IMR-90 (cell line): ENCODE results near the gene SBK3. TPM values are rescaled to one million over a fixed set of nuclear protein-coding genes. Genes with fewer than 3 reads are reported as not detected.
A peak's percentile ranks its signal among the peaks of the same experiment; 100 is the strongest.

ENCODE experiments used
- ATAC-seq: fragments of 200-7000 bp; cut with Tn5 transposase; 2 replicates; pipeline ENCODE4 v1.9.1; 2020; ENCODE audit warnings: low read depth, mild to moderate bottlenecking, moderate library complexity
- BruUV-seq: library from RNA; stranded (reverse); fragments of 400-500 nt; replicated peaks from 2 replicates; lab custom pipeline; 2021; lab: Mats Ljungman, UMichigan
- CTCF ChIA-PET: fragments of 300-600 bp; formaldehyde crosslinking; extraction: SDS; loops from one replicate; lab custom pipeline; 2021; ENCODE audit warnings: antibody characterized with exemption; lab: Yijun Ruan, JAX
- POLR2A ChIA-PET: fragments of 300-600 bp; sonication (Branson Sonifier 250); formaldehyde crosslinking; loops from one replicate; lab custom pipeline; 2022; ENCODE audit warnings: antibody characterized with exemption; ENCODE audit not compliant: unreplicated experiment; lab: Charles Lee
- DNase-seq: peaks from one replicate; pipeline ENCODE4 v3.0.0; 2013
- H2AFZ ChIP-seq: replicated peaks from 2 replicates; pipeline ENCODE3; 2013; ENCODE audit warnings: low read length, mild to moderate bottlenecking; ENCODE audit not compliant: poor library complexity
- H2AK5ac ChIP-seq: 2 replicates; pipeline ENCODE4 v1.6.1; 2013; ENCODE audit warnings: low read depth, low read length, inconsistent platforms
- H2AK9ac ChIP-seq: replicated peaks from 2 replicates; pipeline ENCODE3; 2013; ENCODE audit warnings: mild to moderate bottlenecking, low read depth, low read length, moderate library complexity; ENCODE audit not compliant: poor library complexity
- H2BK120ac ChIP-seq: 2 replicates; pipeline ENCODE4 v1.6.1; 2013; ENCODE audit warnings: low read depth, low read length, inconsistent platforms
- H2BK15ac ChIP-seq: 3 replicates; pipeline ENCODE4 v1.6.1; 2013; ENCODE audit warnings: low read depth, low read length, inconsistent platforms
- H2BK20ac ChIP-seq: 2 replicates; pipeline ENCODE4 v1.6.1; 2013; ENCODE audit warnings: low read depth, mild to moderate bottlenecking, inconsistent platforms, low read length, moderate library complexity
- H2BK5ac ChIP-seq: 2 replicates; pipeline ENCODE4 v1.6.1; 2013; ENCODE audit warnings: mild to moderate bottlenecking, low read depth, low read length, inconsistent platforms; ENCODE audit not compliant: poor library complexity, severe bottlenecking
- H3K14ac ChIP-seq: replicated peaks from 2 replicates; pipeline ENCODE4 v1.6.1; 2013; ENCODE audit warnings: low read depth, low read length, inconsistent platforms
- H3K18ac ChIP-seq: 2 replicates; pipeline ENCODE4 v1.6.1; 2013; ENCODE audit warnings: low read depth, low read length, control low read depth
- H3K23ac ChIP-seq: 2 replicates; pipeline ENCODE4 v1.6.1; 2013; ENCODE audit warnings: low read depth, low read length, inconsistent platforms
- H3K27ac ChIP-seq: 2 replicates; pipeline ENCODE4 v1.5.1; 2013; ENCODE audit warnings: mild to moderate bottlenecking, control low read depth, low read length; ENCODE audit not compliant: insufficient read depth
- H3K27me3 ChIP-seq: 2 replicates; pipeline ENCODE4 v1.6.1; 2013; ENCODE audit warnings: low read length; ENCODE audit not compliant: control insufficient read depth, insufficient read depth
- H3K36me3 ChIP-seq: 2 replicates; pipeline ENCODE4 v1.6.1; 2013; ENCODE audit warnings: low read length, mixed read lengths; ENCODE audit not compliant: control insufficient read depth, insufficient read depth
- H3K4ac ChIP-seq: 2 replicates; pipeline ENCODE4 v1.6.1; 2013; ENCODE audit warnings: low read depth, low read length, inconsistent platforms
- H3K4me1 ChIP-seq: 2 replicates; pipeline ENCODE4 v1.6.1; 2013; ENCODE audit warnings: low read length, mixed read lengths; ENCODE audit not compliant: control insufficient read depth, insufficient read depth
- H3K4me2 ChIP-seq: 2 replicates; pipeline ENCODE4 v1.6.1; 2013; ENCODE audit warnings: low read depth, mild to moderate bottlenecking, control low read depth, low read length, moderate library complexity
- H3K4me3 ChIP-seq: 2 replicates; pipeline ENCODE4 v1.5.1; 2013; ENCODE audit warnings: low read depth, mild to moderate bottlenecking, control low read depth, low read length, moderate library complexity; ENCODE audit not compliant: insufficient read depth
- H3K56ac ChIP-seq: 2 replicates; pipeline ENCODE4 v1.6.1; 2013; ENCODE audit warnings: low read length, inconsistent platforms; ENCODE audit not compliant: insufficient read depth; ENCODE audit errors: extremely low read depth
- H3K79me1 ChIP-seq, 2 experiments: 2 replicates each; pipeline ENCODE4 v1.6.1; 2013; ENCODE audit warnings: low read length in 2 of 2, inconsistent platforms in 1 of 2, low read depth in 1 of 2
- H3K9ac ChIP-seq: 2 replicates; pipeline ENCODE4 v1.6.1; 2013; ENCODE audit warnings: low read depth, low read length, control low read depth
- H3K9me1 ChIP-seq: 2 replicates; pipeline ENCODE4 v1.6.1; 2013; ENCODE audit warnings: low read length, inconsistent platforms; ENCODE audit not compliant: insufficient read depth
- H3K9me3 ChIP-seq: 2 replicates; pipeline ENCODE4 v1.6.1; 2013; ENCODE audit warnings: low read length; ENCODE audit not compliant: control insufficient read depth, insufficient read depth
- H4K20me1 ChIP-seq: 2 replicates; pipeline ENCODE4 v1.6.1; 2013; ENCODE audit warnings: low read length, inconsistent platforms; ENCODE audit not compliant: insufficient read depth
- H4K5ac ChIP-seq: 2 replicates; pipeline ENCODE4 v1.6.1; 2013; ENCODE audit warnings: mild to moderate bottlenecking, low read depth, low read length, control low read depth
- H4K8ac ChIP-seq, 2 experiments: 2 replicates each; pipeline ENCODE4 v1.6.1; 2013; ENCODE audit warnings: low read depth in 2 of 2, low read length in 2 of 2, control low read depth in 1 of 2, inconsistent platforms in 1 of 2
- H4K91ac ChIP-seq: 2 replicates; pipeline ENCODE4 v1.6.1; 2013; ENCODE audit warnings: low read depth, low read length, inconsistent platforms; ENCODE audit not compliant: insufficient read depth
- CEBPB ChIP-seq: IDR thresholded peaks from 2 replicates; pipeline ENCODE4 v1.6.1; 2012; ENCODE audit warnings: low read depth, low read length, improper control_type of control experiment
- CHD1 ChIP-seq: IDR thresholded peaks from 2 replicates; pipeline ENCODE4 v1.6.1; 2012; ENCODE audit warnings: low read depth, low read length, improper control_type of control experiment
- ELK1 ChIP-seq: fragments of 150-350 bp; IDR thresholded peaks from 2 replicates; pipeline ENCODE4 v1.6.1; 2016; ENCODE audit warnings: low read depth, mild to moderate bottlenecking, low read length, moderate library complexity, borderline replicate concordance
- FOS ChIP-seq: fragments of 150-350 bp; IDR thresholded peaks from 2 replicates; pipeline ENCODE4 v1.6.1; 2016; ENCODE audit warnings: low read depth, low read length
- MAFK ChIP-seq: IDR thresholded peaks from 2 replicates; pipeline ENCODE4 v1.6.1; 2012; ENCODE audit warnings: low read depth, low read length, improper control_type of control experiment
- MAZ ChIP-seq: IDR thresholded peaks from 2 replicates; pipeline ENCODE4 v1.6.1; 2012; ENCODE audit warnings: low read depth, mild to moderate bottlenecking, low read length, improper control_type of control experiment, moderate library complexity, borderline replicate concordance
- MXI1 ChIP-seq: IDR thresholded peaks from 2 replicates; pipeline ENCODE4 v1.6.1; 2012; ENCODE audit warnings: low read depth, mild to moderate bottlenecking, low read length, moderate library complexity, borderline replicate concordance
- NFE2L2 ChIP-seq: fragments of 150-350 bp; IDR thresholded peaks from 2 replicates; pipeline ENCODE4 v1.6.1; 2016; ENCODE audit warnings: low read depth, mild to moderate bottlenecking, low read length
- RAD21 ChIP-seq: IDR thresholded peaks from 2 replicates; pipeline ENCODE4 v1.6.1; 2012; ENCODE audit warnings: low read length, improper control_type of control experiment
- RCOR1 ChIP-seq: IDR thresholded peaks from 2 replicates; pipeline ENCODE4 v1.6.1; 2012; ENCODE audit warnings: mild to moderate bottlenecking, low read length, improper control_type of control experiment; ENCODE audit not compliant: insufficient replicate concordance
- WGBS, 2 experiments: methylation state at CpG; one replicate each; pipeline versions ENCODE4 v1.1.5 to v1.1.7; 2013; ENCODE audit warnings: missing lambda C conversion rate in 2 of 2; ENCODE audit not compliant: insufficient read length in 1 of 2; ENCODE audit errors: extremely low coverage in 2 of 2; 5-methylcytosine and 5-hydroxymethylcytosine counted together
- dilution Hi-C: fragments of 300-500 bp; cut with HindIII; formaldehyde crosslinking; loops from one replicate; pipeline ENCODE4 v1.14.3; 2018; ENCODE audit warnings: low sequenced_read_pairs; ENCODE audit not compliant: unreplicated experiment
- in situ Hi-C: fragments of 300-500 bp; cut with MboI; formaldehyde crosslinking; loops from 3 replicates; pipeline ENCODE4 v1.14.3; 2019; ENCODE audit warnings: low sequenced_read_pairs, inconsistent platforms, mixed read lengths
- intact Hi-C: fragments of 100-400 bp; cut with micrococcal nuclease; formaldehyde crosslinking; loops from 2 replicates; pipeline ENCODE4 v1.10.0; 2022
- polyA plus RNA-seq, 3 experiments: library from polyadenylated mRNA; depleted of rRNA; stranded (reverse); fragments of >200 nt; gene quantifications; 2 replicates each; pipeline ENCODE4 v1.2.3, GENCODE V29; 2012; ENCODE audit warnings: low replicate concordance in 1 of 3
- total RNA-seq: library from RNA; depleted of rRNA; stranded (reverse); fragments of >200 nt; gene quantifications from 2 replicates; pipeline ENCODE4 v1.2.3, GENCODE V29; 2012
- TF ChIP-seq, protein P1 (sequence below): conservative IDR thresholded peaks from 2 replicates; pipeline ENCODE4 v1.5.1; 2012; ENCODE audit warnings: mild to moderate bottlenecking, low read depth, low read length, improper control_type of control experiment

The SBK3 gene
- total and polyA plus RNA-seq, 2 of the 4 experiments (the other 2 are of a cell fraction), result 0.05 to 0.18 TPM

GRCh38 chr19:55493645-55494171 is 51.6 kb downstream of the SBK3 start:
- Histone ChIP-seq H3K4ac (peak overlapping the region; percentile 84), H2AFZ (peak overlapping the region; percentile 93), H2BK5ac (peak overlapping the region; percentile 94), H4K20me1 (no peaks in the 10 kb centered on the region), H2BK20ac (no peak overlapping the region; the same call in 1 of the 2 replicates), H2AK9ac (peak overlapping the region; percentile 94), H3K14ac (peak overlapping the region; percentile 87), H3K9ac (peak overlapping the region; percentile 67; the same call in 1 of the 2 replicates), H3K4me2 (peak overlapping the region; percentile 63; the same call in 1 of the 2 replicates), H4K91ac (peak overlapping the region; percentile 88), H3K9me1 (peaks cover 3% of the 10 kb centered on the region), H4K5ac (peak overlapping the region; percentile 83), H3K4me1 (peaks cover 20% of the 10 kb centered on the region), H2BK120ac (peak overlapping the region; percentile 79), H3K27ac (peak overlapping the region; percentile 65), H3K27me3 (no peaks in the 10 kb centered on the region), H3K23ac (peak overlapping the region; percentile 53; the same call in 1 of the 2 replicates), H2AK5ac (peak overlapping the region; percentile 70; the same call in 1 of the 2 replicates), H2BK15ac (no peak overlapping the region), H3K4me3 (peak overlapping the region; percentile 18; the same call in 1 of the 2 replicates), H3K79me1 (peaks cover 0 to 17% of the 10 kb centered on the region in 2 experiments), H4K8ac (peak overlapping the region; percentile 15 to 82; a peak in 3 of 4 replicates), H3K9me3 (no peaks in the 10 kb centered on the region), H3K36me3 (0 out of 2 replicates have a peak, but pooled peaks cover 3% of the 10 kb centered on the region), H3K18ac (peak overlapping the region; percentile 64; the same call in 1 of the 2 replicates), H3K56ac (no peak overlapping the region)
- TF ChIP-seq NFE2L2 (no peak), RAD21 (no peak), RCOR1 (no peak), ELK1 (no peak), MAFK (no peak), MAZ (no peak; the same call in 1 of the 2 replicates), FOS (no peak), CEBPB (no peak), CHD1 (no peak), MXI1 (no peak)
- TF ChIP-seq, protein P1, sequence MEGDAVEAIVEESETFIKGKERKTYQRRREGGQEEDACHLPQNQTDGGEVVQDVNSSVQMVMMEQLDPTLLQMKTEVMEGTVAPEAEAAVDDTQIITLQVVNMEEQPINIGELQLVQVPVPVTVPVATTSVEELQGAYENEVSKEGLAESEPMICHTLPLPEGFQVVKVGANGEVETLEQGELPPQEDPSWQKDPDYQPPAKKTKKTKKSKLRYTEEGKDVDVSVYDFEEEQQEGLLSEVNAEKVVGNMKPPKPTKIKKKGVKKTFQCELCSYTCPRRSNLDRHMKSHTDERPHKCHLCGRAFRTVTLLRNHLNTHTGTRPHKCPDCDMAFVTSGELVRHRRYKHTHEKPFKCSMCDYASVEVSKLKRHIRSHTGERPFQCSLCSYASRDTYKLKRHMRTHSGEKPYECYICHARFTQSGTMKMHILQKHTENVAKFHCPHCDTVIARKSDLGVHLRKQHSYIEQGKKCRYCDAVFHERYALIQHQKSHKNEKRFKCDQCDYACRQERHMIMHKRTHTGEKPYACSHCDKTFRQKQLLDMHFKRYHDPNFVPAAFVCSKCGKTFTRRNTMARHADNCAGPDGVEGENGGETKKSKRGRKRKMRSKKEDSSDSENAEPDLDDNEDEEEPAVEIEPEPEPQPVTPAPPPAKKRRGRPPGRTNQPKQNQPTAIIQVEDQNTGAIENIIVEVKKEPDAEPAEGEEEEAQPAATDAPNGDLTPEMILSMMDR, result no peak
- ATAC-seq (peak; percentile 5; the same call in 1 of the 2 replicates), DNase-seq (no peak)
- WGBS, 2 experiments, result no CpG with 5 or more reads among the region's 38 CpGs
- ChIA-PET CTCF (interaction anchor here (3.1 kb wide), 1 partner anchor 10 kb away, joined by 16 read pairs; no protein-coding TSS in a partner anchor), POLR2A (interaction anchor here (0.8 kb wide), 1 partner anchor 10 kb away, joined by 3 read pairs; no protein-coding TSS in a partner anchor)
- dilution Hi-C loops (no loop called here), intact Hi-C loops (no loop called here), in situ Hi-C loops (loop anchor here (25.0 kb wide), 1 partner anchor 1031 kb away; the partner anchor contains the start of genes CDC42EP5 and LENG9)
- BruUV-seq, result no TSS peak
